Measurements from ENCODE around the gene MAP4K2. TPM values are rescaled to one million over a fixed set of nuclear protein-coding genes. Genes with fewer than 3 reads are reported as not detected.

Gene MAP4K2
- total RNA-seq, 1 donor from 2014 or later, result 6.8 TPM

GRCh38 chr11:64742087-64742888, 60.7 kb downstream of the MAP4K2 start:
- Histone ChIP-seq H3K27me3 (ENCODE audit: control insufficient read depth, insufficient read depth, low read length) (peaks cover 43% of the 10 kb centered on the region), H3K4me3 (ENCODE audit: low read depth, low read length) (peak overlapping the region; percentile 27), H3K36me3 (ENCODE audit: control insufficient read depth, insufficient read depth, low read length) (no peaks in the 10 kb centered on the region)
- no peak for TF ChIP-seq CTCF (IDR thresholded peaks at IDR 0.05; ENCODE audit: insufficient read depth, low read length, severe bottlenecking)
- FAIRE-seq (no peak), DNase-seq (ENCODE audit: low read depth) (no peak)

- FAIRE-seq (no peak), DNase-seq (ENCODE audit: low read depth) (no peak)
- Histone ChIP-seq H3K4me3 (ENCODE audit: low read depth, low read length) (no peak overlapping the region), H3K27me3 (ENCODE audit: control insufficient read depth, insufficient read depth, low read length) (peaks cover 43% of the 10 kb centered on the region), H3K36me3 (ENCODE audit: control insufficient read depth, insufficient read depth, low read length) (no peaks in the 10 kb centered on the region)
- no peak for TF ChIP-seq CTCF (IDR thresholded peaks at IDR 0.05; ENCODE audit: insufficient read depth, low read length, severe bottlenecking)
Measured at GRCh38 chr11:64741375-64742086, 61.5 kb downstream of the MAP4K2 start.

- FAIRE-seq, result no peak
- no peaks in the 10 kb centered on the region for H3K36me3 ChIP-seq (ENCODE audit: control insufficient read depth, insufficient read depth, low read length)
- no peak for TF ChIP-seq CTCF (IDR thresholded peaks at IDR 0.05; ENCODE audit: insufficient read depth, low read length, severe bottlenecking)
- no peak overlapping the region for H3K4me3 ChIP-seq (ENCODE audit: low read depth, low read length)
- no peak for DNase-seq (ENCODE audit: low read depth)
- peaks cover 35% of the 10 kb centered on the region for H3K27me3 ChIP-seq (ENCODE audit: control insufficient read depth, insufficient read depth, low read length)
Measured at GRCh38 chr11:64739871-64740270, 63.1 kb downstream of the MAP4K2 start.

DNA sequence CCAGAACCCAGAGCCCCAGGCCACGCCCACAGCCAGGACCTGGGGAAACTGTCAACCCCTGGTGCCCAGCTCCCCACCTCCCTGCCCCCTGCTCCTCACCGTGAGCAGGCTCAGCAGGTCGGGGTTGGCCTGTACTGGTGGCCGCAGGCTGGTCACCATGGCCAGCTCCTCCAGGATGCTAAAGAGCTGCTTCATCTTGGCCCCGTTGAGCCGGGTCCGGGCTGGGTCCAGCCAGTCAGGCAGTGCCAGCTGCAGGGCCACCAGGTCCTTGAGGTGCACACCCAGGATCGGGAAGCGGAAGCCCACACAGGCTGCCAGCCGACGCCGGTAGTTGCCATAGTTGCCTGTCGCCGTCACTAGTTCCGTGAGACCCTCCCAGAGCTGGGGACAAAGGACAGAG, 66.4 kb downstream of the MAP4K2 start:
- DNase-seq (ENCODE audit: low read depth) (no peak), FAIRE-seq (no peak)
- Histone ChIP-seq H3K36me3 (ENCODE audit: control insufficient read depth, insufficient read depth, low read length) (no peaks in the 10 kb centered on the region), H3K4me3 (ENCODE audit: low read depth, low read length) (no peak overlapping the region), H3K27me3 (ENCODE audit: control insufficient read depth, insufficient read depth, low read length) (peaks cover 12% of the 10 kb centered on the region)
- TF ChIP-seq CTCF (IDR thresholded peaks at IDR 0.05; ENCODE audit: insufficient read depth, low read length, severe bottlenecking), result no peak

- Histone ChIP-seq H3K36me3 (ENCODE audit: control insufficient read depth, insufficient read depth, low read length) (no peaks in the 10 kb centered on the region), H3K27me3 (ENCODE audit: control insufficient read depth, insufficient read depth, low read length) (peaks cover 7% of the 10 kb centered on the region), H3K4me3 (ENCODE audit: low read depth, low read length) (no peak overlapping the region)
- no peak for FAIRE-seq
- DNase-seq (ENCODE audit: low read depth), result no peak
- no peak for TF ChIP-seq CTCF (IDR thresholded peaks at IDR 0.05; ENCODE audit: insufficient read depth, low read length, severe bottlenecking)
Measured at GRCh38 chr11:64735725-64736259, 67.2 kb downstream of the MAP4K2 start.

Other genes with a start within 250 kb of the MAP4K2 start
- not detected in 2 replicates for gene SLC22A11, start 247.3 kb downstream of the MAP4K2 start, total RNA-seq
- gene SLC22A12, start 212.0 kb downstream of the MAP4K2 start, total RNA-seq, result not detected in 2 replicates
- under 0.01 TPM in 1 of 2 replicates, not detected in the other for gene NRXN2, start 80.0 kb downstream of the MAP4K2 start, total RNA-seq
- gene RASGRP2, start 59.1 kb downstream of the MAP4K2 start, total RNA-seq, result not detected in 2 replicates
- 0.26 and 0.51 TPM in 2 replicates for gene PYGM, start 43.2 kb downstream of the MAP4K2 start, total RNA-seq
- gene SF1, start 24.7 kb downstream of the MAP4K2 start, total RNA-seq, result 44.5 and 59.3 TPM in 2 replicates
- 5.5 and 8.3 TPM in 2 replicates for gene MEN1, start 7.3 kb upstream of the MAP4K2 start, total RNA-seq
- gene CDC42BPG, start 41.4 kb upstream of the MAP4K2 start, total RNA-seq, result 16.6 and 23.0 TPM in 2 replicates
- 32.9 and 40.7 TPM in 2 replicates for gene EHD1, start 75.4 kb upstream of the MAP4K2 start, total RNA-seq
- 6.1 and 7.8 TPM in 2 replicates for gene ATG2A, start 114.0 kb upstream of the MAP4K2 start, total RNA-seq
- gene PPP2R5B, start 121.5 kb upstream of the MAP4K2 start, total RNA-seq, result 8.2 and 14.3 TPM in 2 replicates
- not detected in 2 replicates for gene GPHA2, start 132.7 kb upstream of the MAP4K2 start, total RNA-seq
- gene MAJIN, start 168.9 kb upstream of the MAP4K2 start, total RNA-seq, result not detected in 2 replicates
- under 0.01 and 0.26 TPM in 2 replicates for gene BATF2, start 193.8 kb upstream of the MAP4K2 start, total RNA-seq
- 71.0 and 76.1 TPM in 2 replicates for gene ARL2, start 210.9 kb upstream of the MAP4K2 start, total RNA-seq
- 15.5 and 18.1 TPM in 2 replicates for gene SNX15, start 224.2 kb upstream of the MAP4K2 start, total RNA-seq
- 10.4 and 15.5 TPM in 2 replicates for gene SAC3D1, start 238.0 kb upstream of the MAP4K2 start, total RNA-seq

Measured in bronchial epithelial cell (primary cell).